Kidney tubule cell (primary cell): ENCODE measurements around the gene ATP4B.
"Not testable (repeated sequence)": the region's sequence is repeated elsewhere in the genome, so short reads cannot be mapped to it uniquely, and the experiment has no call there.

ENCODE experiments used
- DNase-seq: peaks from one replicate; pipeline ENCODE4 v3.0.0-alpha.2; 2018; ENCODE audit warnings: low spot score

Gene ATP4B

DNA sequence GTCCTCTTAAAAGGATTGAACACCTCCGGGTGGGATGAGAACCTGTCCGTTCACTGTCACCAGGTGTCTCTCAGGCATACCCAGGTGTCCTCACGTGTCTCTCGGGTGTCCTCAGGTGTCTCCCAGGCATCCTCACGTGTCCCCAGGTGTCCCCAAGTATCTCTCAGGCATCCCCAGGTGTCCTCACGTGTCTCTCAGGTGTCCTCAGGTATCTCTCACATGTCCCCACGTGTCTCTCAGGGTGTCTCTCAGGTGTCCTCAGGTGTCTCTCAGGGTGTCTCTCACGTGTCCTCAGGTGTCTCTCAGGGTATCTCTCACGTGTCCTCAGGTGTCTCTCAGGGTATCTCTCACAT is 33.8 kb downstream of the ATP4B start:
- no peak for DNase-seq

DNA sequence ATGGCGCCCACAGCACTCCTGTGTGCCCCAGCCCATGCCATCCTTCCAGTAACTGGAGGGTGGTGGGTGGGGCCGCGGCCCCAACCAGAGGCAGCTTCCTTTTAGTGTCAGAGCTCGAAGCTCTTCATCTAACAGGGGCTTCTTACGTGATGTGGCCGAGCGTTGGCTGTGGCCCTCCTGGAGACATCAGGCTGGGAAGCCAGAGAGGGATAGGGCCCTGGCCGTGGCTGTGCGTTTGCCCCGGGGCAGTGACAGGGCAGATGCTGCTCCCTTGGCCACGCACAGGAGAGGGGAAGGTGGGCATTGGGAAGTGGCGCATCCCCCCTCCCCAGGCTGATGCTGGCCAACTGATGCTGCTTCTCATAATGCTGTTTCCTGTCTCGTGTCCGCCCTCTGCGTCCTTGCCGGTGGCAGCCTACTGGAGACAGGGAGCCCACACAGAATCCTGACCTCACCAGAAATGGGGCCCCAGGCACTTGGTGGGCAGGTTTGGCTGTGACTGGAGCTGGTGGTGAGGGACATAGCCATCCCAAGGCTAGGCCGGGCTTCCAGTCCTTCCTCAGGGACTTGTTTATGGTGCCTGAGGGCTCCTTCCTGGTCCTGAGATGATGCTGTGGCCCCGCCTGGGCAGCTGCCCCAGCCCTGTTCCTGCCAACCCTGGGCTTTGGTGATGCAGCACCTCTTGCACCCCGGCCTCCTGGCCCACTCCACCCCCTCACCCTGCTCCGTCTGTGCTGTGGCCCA is 34.3 kb downstream of the ATP4B start:
- DNase-seq: no peak

DNA sequence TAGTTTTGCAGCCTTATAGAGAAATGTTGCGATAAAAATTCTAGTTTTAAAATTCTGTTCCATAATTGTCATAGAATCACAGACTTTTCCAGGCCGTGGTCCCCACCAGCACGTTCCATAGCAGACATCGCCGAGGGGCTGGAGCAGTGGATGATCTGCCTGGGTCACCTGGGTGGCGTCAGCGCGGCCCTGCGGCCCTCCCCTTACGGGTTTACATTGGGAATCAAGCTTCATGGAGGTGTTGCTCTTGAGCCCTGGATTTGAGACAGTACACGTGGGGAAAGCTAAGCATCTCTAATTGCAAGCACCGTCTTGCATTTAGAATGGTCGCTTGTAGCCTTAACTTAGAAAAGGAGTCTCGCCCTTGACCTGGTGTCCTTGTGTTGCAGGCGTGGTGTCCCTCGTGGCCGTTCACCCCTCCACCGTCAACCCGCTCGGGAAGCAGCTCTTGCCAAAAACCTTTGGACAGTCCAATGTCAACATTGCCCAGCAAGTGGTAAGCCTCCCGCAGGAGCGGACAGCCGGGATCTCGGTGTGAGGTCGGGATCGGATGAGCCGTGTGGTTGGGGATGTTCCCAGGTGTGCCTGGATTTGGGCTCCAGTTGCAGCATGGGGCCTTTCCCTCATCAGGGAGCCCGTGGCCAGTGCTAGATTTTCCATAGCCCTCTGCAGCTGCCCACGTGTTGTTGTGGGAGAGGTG is 35.1 kb downstream of the ATP4B start:
- no peak for DNase-seq

DNA sequence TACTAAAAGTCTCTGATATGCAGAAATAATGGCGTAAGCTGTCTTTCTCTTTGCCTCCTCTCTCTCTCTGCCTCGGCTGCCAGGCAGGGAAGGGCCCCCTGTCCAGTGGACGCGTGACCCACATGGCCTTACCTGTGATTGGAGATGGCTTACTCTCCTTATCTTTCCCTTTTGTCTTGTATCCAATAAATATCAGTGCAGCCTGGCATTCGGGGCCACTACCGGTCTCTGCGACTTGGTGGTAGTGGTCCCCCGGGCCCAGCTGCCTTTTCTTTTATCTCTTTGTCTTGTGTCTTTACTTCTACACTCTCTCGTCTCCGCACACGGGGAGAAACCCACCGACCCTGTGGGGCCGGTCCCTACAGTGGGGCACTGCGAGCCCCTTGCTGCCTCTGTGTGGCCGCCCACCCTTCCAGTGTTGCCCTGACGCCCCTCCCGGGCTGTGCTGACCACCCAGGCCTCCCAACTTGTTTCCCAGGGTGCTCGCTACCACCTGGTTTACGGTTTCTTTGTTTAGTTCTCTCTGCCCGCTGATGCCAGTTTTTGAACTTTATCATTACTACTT is 35.9 kb downstream of the ATP4B start:
- not testable (repeated sequence) for DNase-seq

DNA sequence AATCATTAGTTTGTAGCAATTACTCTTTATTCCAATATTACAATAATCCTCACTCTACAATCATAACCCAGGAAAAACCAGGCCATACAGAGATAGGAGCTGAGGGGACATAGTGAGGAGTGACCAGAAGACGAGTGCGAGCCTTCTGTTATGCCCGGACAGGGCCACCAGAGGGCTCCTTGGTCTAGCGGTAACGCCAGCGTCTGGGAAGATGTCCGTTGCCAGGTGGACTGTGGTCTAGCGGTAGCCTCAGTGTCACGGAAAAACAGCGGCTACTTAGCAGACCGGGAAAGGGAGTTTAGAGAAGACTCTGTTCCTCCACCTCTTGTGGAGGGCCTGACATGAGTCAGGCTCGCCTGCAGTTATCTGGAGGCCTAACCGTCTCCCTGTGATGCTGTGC is 36.5 kb downstream of the ATP4B start:
- peak; percentile 43 for DNase-seq

- DNase-seq: no peak
Observed at GRCh38 chr13:113621046-113621445, 37.0 kb downstream of the ATP4B start.

- DNase-seq: no peak
Observed at GRCh38 chr13:113620036-113620796, 37.8 kb downstream of the ATP4B start.

DNA sequence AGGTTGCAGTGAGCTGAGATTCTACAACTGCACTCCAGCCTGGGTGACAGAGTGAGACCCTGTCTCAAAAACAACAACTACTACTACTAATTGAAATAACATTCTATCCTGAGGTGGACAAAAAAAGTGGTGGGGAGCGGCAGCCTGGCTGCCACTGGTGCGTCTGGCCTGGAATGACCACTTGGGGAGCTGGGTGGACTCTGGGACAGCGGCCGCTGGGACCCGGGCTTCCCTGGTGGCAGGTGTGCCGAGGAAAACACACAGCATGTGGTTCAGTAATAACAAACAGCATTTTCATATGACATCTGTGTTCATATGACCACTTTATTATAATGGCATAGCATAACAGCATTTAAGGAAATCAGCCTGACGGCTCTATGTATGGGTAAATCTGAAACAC is 39.5 kb downstream of the ATP4B start:
- no peak for DNase-seq

DNA sequence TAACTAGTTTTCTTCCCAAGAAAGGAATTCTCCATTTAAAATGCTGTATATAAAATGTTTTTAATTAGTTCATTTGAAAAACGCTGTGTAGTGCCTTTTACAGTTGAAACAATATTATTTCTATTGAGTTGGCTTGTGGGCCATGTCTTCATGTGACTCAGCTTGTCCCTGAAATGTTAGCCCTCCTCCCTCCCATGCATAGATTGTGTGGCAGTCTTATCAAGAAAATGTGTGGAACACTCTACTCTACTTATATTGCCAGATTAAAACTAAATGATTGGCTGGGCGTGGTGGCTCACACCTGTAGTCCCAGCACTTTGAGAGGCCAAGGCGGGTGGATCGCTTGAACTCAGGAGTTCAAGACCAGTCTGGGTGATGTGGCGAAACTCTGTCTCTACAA is 40.0 kb downstream of the ATP4B start:
- no peak for DNase-seq

- peak; percentile 81 for DNase-seq
Observed at GRCh38 chr13:113616991-113617749, 40.8 kb downstream of the ATP4B start.

DNA sequence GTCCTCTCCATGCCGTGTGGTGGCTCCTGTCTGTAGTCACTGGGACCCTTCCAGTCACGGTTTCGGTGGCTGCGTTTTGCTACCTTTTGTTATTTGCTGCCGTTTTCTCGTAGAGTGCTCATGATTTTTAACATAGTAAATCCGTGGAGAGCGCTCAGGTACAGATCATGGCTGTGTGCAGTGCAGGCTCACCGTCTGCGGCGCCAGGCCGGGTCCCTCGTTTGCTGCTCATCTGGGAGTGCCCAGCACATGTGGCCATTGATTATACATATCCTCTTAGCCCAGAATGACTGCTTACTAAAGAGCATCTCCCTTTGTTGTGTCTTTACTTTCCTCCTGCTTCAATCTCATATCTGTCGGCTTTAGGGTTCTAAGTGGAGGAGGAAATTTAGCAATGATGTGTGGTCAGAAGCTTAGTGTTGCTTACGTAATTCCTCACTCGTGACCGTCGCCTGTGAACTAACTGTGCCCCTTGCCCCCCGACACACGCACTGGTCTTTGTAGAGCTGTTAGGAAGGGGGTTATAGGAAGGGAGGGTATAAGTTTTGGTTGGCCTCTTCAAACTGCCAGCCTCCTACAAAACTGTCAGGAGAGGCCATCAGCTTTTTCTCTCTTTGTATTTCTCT is 41.6 kb downstream of the ATP4B start:
- no peak for DNase-seq

DNA sequence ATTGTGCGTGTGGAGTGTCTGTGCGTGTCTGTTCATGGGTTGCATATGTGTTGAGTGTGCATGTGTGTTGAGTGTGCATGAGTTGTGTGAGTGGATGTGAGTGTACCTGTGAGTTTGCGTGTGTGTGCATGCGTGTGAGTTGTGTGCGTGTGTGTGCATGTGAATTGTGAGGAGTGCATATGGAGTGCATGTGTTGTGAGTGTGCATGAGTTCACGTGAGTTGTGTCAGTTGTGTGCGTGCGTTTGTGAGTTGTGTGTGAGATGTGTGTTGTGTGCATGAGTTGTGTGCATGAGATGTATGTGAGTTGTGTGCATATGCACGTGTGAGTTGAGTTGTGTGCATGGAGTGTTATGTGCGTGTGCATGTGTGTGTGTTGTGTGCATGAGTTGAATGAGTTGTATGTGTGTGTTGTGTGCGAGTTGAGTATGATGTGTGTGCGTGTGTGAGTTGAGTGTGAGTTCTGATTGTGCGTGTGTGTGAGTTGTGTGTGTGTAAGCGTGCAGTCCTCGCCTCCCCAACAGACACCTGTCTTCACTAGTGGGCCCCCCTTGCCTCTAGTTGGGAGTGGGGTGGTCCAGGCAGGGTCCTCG is 44.1 kb downstream of the ATP4B start:
- no peak for DNase-seq

GRCh38 chr13:113612607-113613006 is 45.4 kb downstream of the ATP4B start:
- no peak for DNase-seq

GRCh38 chr13:113611996-113612395 is 46.0 kb downstream of the ATP4B start:
- DNase-seq: no peak

GRCh38 chr13:113610266-113610665 is 47.7 kb downstream of the ATP4B start:
- DNase-seq: no peak

DNA sequence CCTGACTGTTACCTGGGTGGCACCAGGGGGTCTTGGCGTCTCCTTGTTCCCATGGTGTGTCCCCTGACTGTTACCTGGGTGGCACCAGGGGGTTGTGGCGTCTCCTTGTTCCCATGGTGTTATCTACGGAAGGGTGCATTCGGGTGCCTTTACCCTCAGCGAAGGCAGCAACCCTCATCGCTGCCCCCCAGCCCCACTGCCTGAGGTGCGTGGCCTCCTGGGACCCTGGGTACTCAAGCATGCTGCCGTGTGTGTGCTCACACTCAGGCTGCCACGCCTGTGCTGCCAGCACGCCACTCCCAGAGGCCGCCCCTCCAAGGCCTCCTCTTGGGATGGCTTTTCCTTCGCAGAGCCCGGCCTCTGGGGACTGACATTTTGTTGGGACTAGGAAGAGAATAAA is 48.4 kb downstream of the ATP4B start:
- no peak for DNase-seq

GRCh38 chr13:113608967-113609533 is 48.9 kb downstream of the ATP4B start:
- no peak for DNase-seq

DNA sequence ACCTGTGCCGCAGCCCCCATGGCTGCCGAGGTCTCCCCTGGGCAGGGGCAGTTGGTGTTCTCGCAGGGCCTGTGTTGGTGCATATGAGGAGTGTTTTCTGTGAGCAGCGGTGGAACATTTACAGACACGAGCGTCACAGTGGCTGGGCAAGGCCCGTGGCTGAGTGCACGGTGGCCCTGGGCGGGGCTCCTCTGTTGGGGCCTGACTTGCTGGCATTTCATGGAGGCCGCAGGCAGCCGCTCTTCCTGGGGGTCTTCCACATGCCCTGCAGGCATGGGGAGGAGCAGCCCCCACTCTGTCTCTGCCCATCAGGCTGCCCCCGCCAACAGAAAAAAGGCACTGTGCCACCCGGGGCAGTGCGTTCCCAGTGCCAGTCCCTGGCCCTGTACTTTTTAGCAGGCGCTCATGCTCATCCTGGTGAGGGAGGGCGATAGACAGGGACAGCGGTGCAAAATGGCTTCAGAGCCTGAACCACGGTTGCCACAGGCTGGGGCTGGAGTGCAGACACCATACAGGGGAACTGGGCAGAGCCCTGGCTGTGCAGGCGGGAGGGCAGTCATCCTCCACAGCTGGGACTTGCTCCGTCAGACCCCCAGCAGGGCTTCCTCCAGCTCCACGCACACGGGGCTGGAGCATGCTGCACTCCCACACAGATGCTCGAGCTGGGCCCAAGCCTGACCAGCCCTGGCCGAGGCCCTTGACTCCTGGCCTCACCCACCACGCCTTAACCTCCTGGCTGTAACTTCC is 49.9 kb downstream of the ATP4B start:
- DNase-seq: peak; percentile 52

- peak; percentile 39 for DNase-seq
Observed at GRCh38 chr13:113607056-113607888, 50.7 kb downstream of the ATP4B start.
